ENCODE results near the gene NHSL2.

DNA sequence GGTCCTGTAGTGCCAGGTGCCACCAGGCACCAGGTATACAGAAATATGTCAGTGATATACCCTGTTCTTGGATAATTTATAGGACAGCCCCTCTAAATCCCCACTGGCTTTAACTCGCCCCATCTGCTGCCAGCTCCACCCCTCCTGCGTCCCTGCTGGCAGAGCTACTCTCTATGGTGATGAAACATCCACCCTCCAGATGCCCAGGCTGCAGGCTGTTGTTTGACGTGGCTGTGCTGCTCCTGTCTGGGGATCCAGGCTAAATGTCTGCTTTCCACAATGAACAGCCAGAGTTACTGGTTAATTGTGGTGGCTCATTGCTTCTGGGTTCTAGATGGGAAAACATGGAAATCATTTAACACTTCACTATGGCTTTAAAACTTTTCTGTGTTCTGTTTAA lies 12.9 kb downstream of the NHSL2 start:
- no peak for TF ChIP-seq CTCF (conservative IDR thresholded peaks at IDR 0.05 in 1 of 2, IDR thresholded peaks at IDR 0.05 in 1 of 2; ENCODE audit: extremely low read depth in 1 of 2, insufficient read depth in 1 of 2, low read depth in 1 of 2, low read length in 2 of 2)
- TF ChIP-seq EZH2 (IDR thresholded peaks at IDR 0.05; ENCODE audit: borderline replicate concordance, low read length) = no peak
